ENCODE measurements around the gene ANKRD40.

DNA sequence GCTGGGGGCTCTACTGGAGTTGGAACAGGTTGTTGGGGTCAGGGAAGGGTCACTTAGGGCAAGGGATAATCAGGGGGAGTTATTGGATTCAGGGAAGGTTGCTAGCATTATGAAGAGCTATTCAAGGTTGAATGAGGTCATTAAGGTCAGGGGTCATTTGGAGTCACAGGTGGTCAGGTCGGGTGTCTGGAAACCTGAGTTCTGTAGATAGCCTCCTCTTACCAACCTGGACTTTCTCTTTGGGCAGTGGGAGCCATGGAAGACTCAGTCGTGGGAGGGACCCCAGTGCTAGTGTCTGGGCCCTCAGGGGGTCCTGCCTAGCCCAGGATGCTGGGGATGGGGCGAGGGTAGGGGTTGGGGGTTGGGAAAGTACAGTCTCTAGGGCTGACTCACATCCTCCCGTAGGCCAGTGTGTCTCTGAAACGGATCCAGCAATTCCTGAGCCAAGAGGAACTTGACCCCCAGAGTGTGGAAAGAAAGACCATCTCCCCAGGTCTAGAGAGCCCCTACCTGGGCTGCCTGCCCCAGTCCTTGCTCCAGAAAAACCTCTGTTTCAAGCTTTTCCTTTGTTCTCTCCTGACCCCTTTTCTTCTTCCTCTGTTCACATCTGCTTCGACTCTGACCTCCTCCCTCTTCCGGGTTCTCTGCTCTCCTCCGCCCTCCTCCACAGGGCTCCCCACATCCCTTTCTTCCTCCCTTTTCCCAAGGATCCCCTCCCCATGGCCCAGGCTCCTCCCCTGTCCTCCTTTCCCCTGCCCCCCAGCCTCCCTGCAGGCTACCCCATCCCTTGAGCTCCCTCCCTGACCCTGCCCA lies 39.5 kb downstream of the ANKRD40 start:
- TF ChIP-seq CTCF (IDR thresholded peaks at IDR 0.05) (no peak), POLR2A (IDR thresholded peaks at IDR 0.05) (no peak)
